ENCODE measurements around the gene CD82.

Gene CD82

GRCh38 chr11:44582641-44583352 is 17.3 kb downstream of the CD82 start:
- Mint-ChIP-seq H3K9me3 (peaks cover 8% of the 10 kb centered on the region), H3K4me3 (no peak overlapping the region), H3K27me3 (peaks cover 9% of the 10 kb centered on the region), H3K4me1 (ENCODE audit: low read depth) (peaks cover 9% of the 10 kb centered on the region), H3K36me3 (ENCODE audit: low read depth) (peaks cover 19% of the 10 kb centered on the region), H3K27ac (no peak overlapping the region)
- intact Hi-C loops (cut with micrococcal nuclease), result no loop called here

- peaks cover 24% of the 10 kb centered on the region for H3K36me3 Mint-ChIP-seq (ENCODE audit: low read depth)
- peaks cover 6% of the 10 kb centered on the region for H3K4me1 Mint-ChIP-seq (ENCODE audit: low read depth)
- no peak overlapping the region for H3K27ac Mint-ChIP-seq
Measured at GRCh38 chr11:44583353-44583669, 17.8 kb downstream of the CD82 start.

GRCh38 chr11:44585421-44585820 is 20.0 kb downstream of the CD82 start:
- Mint-ChIP-seq H3K36me3 (ENCODE audit: low read depth) (peaks cover 29% of the 10 kb centered on the region), H3K4me3 (no peak overlapping the region), H3K4me1 (ENCODE audit: low read depth) (peaks cover 2% of the 10 kb centered on the region), H3K27me3 (peaks cover 2% of the 10 kb centered on the region), H3K9me3 (peaks cover 8% of the 10 kb centered on the region), H3K27ac (no peak overlapping the region)
- intact Hi-C loops (cut with micrococcal nuclease), result no loop called here

More at GRCh38 chr11:44583353-44583669, 17.8 kb downstream of the CD82 start:
- intact Hi-C loops (cut with micrococcal nuclease), result no loop called here
- peaks cover 9% of the 10 kb centered on the region for H3K27me3 Mint-ChIP-seq
- H3K4me3 Mint-ChIP-seq, result no peak overlapping the region
- peaks cover 8% of the 10 kb centered on the region for H3K9me3 Mint-ChIP-seq

GRCh38 chr11:44589301-44589700 is 23.8 kb downstream of the CD82 start:
- H3K27me3 Mint-ChIP-seq, result no peaks in the 10 kb centered on the region
- H3K36me3 Mint-ChIP-seq (ENCODE audit: low read depth), result peaks cover 21% of the 10 kb centered on the region
- no peak overlapping the region for H3K27ac Mint-ChIP-seq
- H3K4me3 Mint-ChIP-seq, result no peak overlapping the region
- no peaks in the 10 kb centered on the region for H3K9me3 Mint-ChIP-seq
- peaks cover 35% of the 10 kb centered on the region for H3K4me1 Mint-ChIP-seq (ENCODE audit: low read depth)
- intact Hi-C loops (cut with micrococcal nuclease), result no loop called here

GRCh38 chr11:44590769-44591168 is 25.3 kb downstream of the CD82 start:
- Mint-ChIP-seq H3K27ac (no peak overlapping the region), H3K9me3 (no peaks in the 10 kb centered on the region), H3K36me3 (ENCODE audit: low read depth) (peaks cover 21% of the 10 kb centered on the region), H3K4me3 (no peak overlapping the region), H3K27me3 (no peaks in the 10 kb centered on the region), H3K4me1 (ENCODE audit: low read depth) (peaks cover 41% of the 10 kb centered on the region)
- intact Hi-C loops (cut with micrococcal nuclease), result no loop called here

- peaks cover 42% of the 10 kb centered on the region for H3K4me1 Mint-ChIP-seq (ENCODE audit: low read depth)
- H3K9me3 Mint-ChIP-seq, result no peaks in the 10 kb centered on the region
- no peak overlapping the region for H3K27ac Mint-ChIP-seq
- intact Hi-C loops (cut with micrococcal nuclease), result no loop called here
- H3K36me3 Mint-ChIP-seq (ENCODE audit: low read depth), result peaks cover 21% of the 10 kb centered on the region
- no peaks in the 10 kb centered on the region for H3K27me3 Mint-ChIP-seq
- no peak overlapping the region for H3K4me3 Mint-ChIP-seq
Measured at GRCh38 chr11:44591557-44591956, 26.1 kb downstream of the CD82 start.

- Mint-ChIP-seq H3K27ac (no peak overlapping the region), H3K36me3 (ENCODE audit: low read depth) (peaks cover 15% of the 10 kb centered on the region), H3K27me3 (no peaks in the 10 kb centered on the region), H3K4me3 (no peak overlapping the region), H3K4me1 (ENCODE audit: low read depth) (peaks cover 47% of the 10 kb centered on the region), H3K9me3 (no peaks in the 10 kb centered on the region)
- intact Hi-C loops (cut with micrococcal nuclease), result no loop called here
Measured at GRCh38 chr11:44592125-44592940, 26.9 kb downstream of the CD82 start.

- intact Hi-C loops (cut with micrococcal nuclease), result no loop called here
- Mint-ChIP-seq H3K4me3 (no peak overlapping the region), H3K36me3 (ENCODE audit: low read depth) (peaks cover 6% of the 10 kb centered on the region), H3K27me3 (no peaks in the 10 kb centered on the region), H3K27ac (no peak overlapping the region), H3K4me1 (ENCODE audit: low read depth) (peaks cover 47% of the 10 kb centered on the region), H3K9me3 (no peaks in the 10 kb centered on the region)
Measured at GRCh38 chr11:44593251-44593650, 27.8 kb downstream of the CD82 start.

- Mint-ChIP-seq H3K27me3 (no peaks in the 10 kb centered on the region), H3K27ac (no peak overlapping the region), H3K4me3 (no peak overlapping the region), H3K9me3 (no peaks in the 10 kb centered on the region), H3K36me3 (ENCODE audit: low read depth) (no peaks in the 10 kb centered on the region), H3K4me1 (ENCODE audit: low read depth) (peaks cover 47% of the 10 kb centered on the region)
- intact Hi-C loops (cut with micrococcal nuclease), result no loop called here
Measured at GRCh38 chr11:44595006-44595405, 29.5 kb downstream of the CD82 start.

- H3K27ac Mint-ChIP-seq, result no peak overlapping the region
- H3K27me3 Mint-ChIP-seq, result no peaks in the 10 kb centered on the region
- peaks cover 40% of the 10 kb centered on the region for H3K4me1 Mint-ChIP-seq (ENCODE audit: low read depth)
- no peaks in the 10 kb centered on the region for H3K9me3 Mint-ChIP-seq
- intact Hi-C loops (cut with micrococcal nuclease), result no loop called here
- no peaks in the 10 kb centered on the region for H3K36me3 Mint-ChIP-seq (ENCODE audit: low read depth)
- no peak overlapping the region for H3K4me3 Mint-ChIP-seq
Measured at GRCh38 chr11:44595964-44596381, 30.5 kb downstream of the CD82 start.

- Mint-ChIP-seq H3K27ac (no peak overlapping the region), H3K27me3 (no peaks in the 10 kb centered on the region), H3K4me1 (ENCODE audit: low read depth) (peaks cover 32% of the 10 kb centered on the region), H3K36me3 (ENCODE audit: low read depth) (no peaks in the 10 kb centered on the region), H3K4me3 (no peak overlapping the region), H3K9me3 (no peaks in the 10 kb centered on the region)
- intact Hi-C loops (cut with micrococcal nuclease), result no loop called here
Measured at GRCh38 chr11:44596525-44597276, 31.2 kb downstream of the CD82 start.

GRCh38 chr11:44597358-44598012 is 32.0 kb downstream of the CD82 start:
- no peak overlapping the region for H3K4me3 Mint-ChIP-seq
- no peaks in the 10 kb centered on the region for H3K27me3 Mint-ChIP-seq
- H3K9me3 Mint-ChIP-seq, result no peaks in the 10 kb centered on the region
- intact Hi-C loops (cut with micrococcal nuclease), result no loop called here
- no peaks in the 10 kb centered on the region for H3K36me3 Mint-ChIP-seq (ENCODE audit: low read depth)
- H3K27ac Mint-ChIP-seq, result no peak overlapping the region
- peaks cover 26% of the 10 kb centered on the region for H3K4me1 Mint-ChIP-seq (ENCODE audit: low read depth)

GRCh38 chr11:44598831-44599230 is 33.4 kb downstream of the CD82 start:
- intact Hi-C loops (cut with micrococcal nuclease), result no loop called here
- H3K27me3 Mint-ChIP-seq, result no peaks in the 10 kb centered on the region
- no peak overlapping the region for H3K4me3 Mint-ChIP-seq
- no peak overlapping the region for H3K27ac Mint-ChIP-seq
- peaks cover 14% of the 10 kb centered on the region for H3K4me1 Mint-ChIP-seq (ENCODE audit: low read depth)
- H3K36me3 Mint-ChIP-seq (ENCODE audit: low read depth), result peaks cover 1% of the 10 kb centered on the region
- no peaks in the 10 kb centered on the region for H3K9me3 Mint-ChIP-seq

GRCh38 chr11:44600261-44600660 is 34.8 kb downstream of the CD82 start:
- no peak overlapping the region for H3K4me3 Mint-ChIP-seq
- H3K36me3 Mint-ChIP-seq (ENCODE audit: low read depth), result peaks cover 16% of the 10 kb centered on the region
- no peak overlapping the region for H3K27ac Mint-ChIP-seq
- H3K27me3 Mint-ChIP-seq, result no peaks in the 10 kb centered on the region
- peaks cover 6% of the 10 kb centered on the region for H3K4me1 Mint-ChIP-seq (ENCODE audit: low read depth)
- no peaks in the 10 kb centered on the region for H3K9me3 Mint-ChIP-seq
- intact Hi-C loops (cut with micrococcal nuclease), result no loop called here
